Esophagus muscularis mucosa (tissue), 4 donors: ENCODE data around the gene CREM. TPM values are rescaled to one million over a fixed set of nuclear protein-coding genes. Genes with fewer than 3 reads are reported as not detected.

Source experiments
- DNase-seq: peaks from one replicate; pipeline ENCODE4 v3.0.0-alpha.2; 2017; ENCODE audit errors: extremely low spot score
- H3K27ac ChIP-seq, 4 donors: fragments of 200-600 bp; sonication (generic); replicated peaks in 1 of 4; 1 replicate in 3 of 4; 2 replicates in 1 of 4; pipeline ENCODE4 v1.5.1; 2016 to 2019; ENCODE audit warnings: mild to moderate bottlenecking in 1 of 4
- H3K27me3 ChIP-seq, 4 donors: fragments of 200-600 bp; sonication (generic); one replicate each; pipeline versions ENCODE4 v1.5.1 to v1.6.0; 2016 to 2019
- H3K36me3 ChIP-seq, 4 donors: fragments of 200-600 bp; sonication (generic); one replicate each; pipeline ENCODE4 v1.5.1; 2016 to 2019
- H3K4me1 ChIP-seq, 4 donors: fragments of 200-600 bp; sonication (generic); one replicate each; pipeline ENCODE4 v1.5.1; 2016 to 2019
- H3K4me3 ChIP-seq, 4 donors: fragments of 200-600 bp; sonication (generic); 1 replicate in 2 of 4; 2 replicates in 2 of 4; pipeline ENCODE4 v1.5.1; 2016 to 2019; ENCODE audit warnings: mild to moderate bottlenecking in 4 of 4, moderate library complexity in 1 of 4
- H3K9me3 ChIP-seq, 4 donors: fragments of 200-600 bp; sonication (generic); 1 replicate in 3 of 4; 2 replicates in 1 of 4; pipeline ENCODE4 v1.5.1; 2016 to 2019
- EP300 ChIP-seq: sonication (generic); formaldehyde crosslinking; IDR thresholded peaks from one replicate; pipeline ENCODE4 v1.6.1; 2017; ENCODE audit warnings: antibody characterized with exemption
- POLR2A ChIP-seq: fragments of 450-650 bp; IDR thresholded peaks from one replicate; pipeline ENCODE4 v1.6.1; 2017; ENCODE audit warnings: antibody characterized with exemption, moderate library complexity, mild to moderate bottlenecking, low read depth
- POLR2AphosphoS5 ChIP-seq, 2 donors: sonication (generic); formaldehyde crosslinking; IDR thresholded peaks; one replicate each; pipeline ENCODE4 v1.6.1; 2017; ENCODE audit warnings: antibody characterized with exemption in 2 of 2
- WGBS: methylation state at CpG from one replicate; pipeline ENCODE4 v1.1.5; 2018; 5-methylcytosine and 5-hydroxymethylcytosine counted together
- intact Hi-C: fragments of 100-400 bp; cut with DNase I; formaldehyde crosslinking; loops from one replicate; pipeline ENCODE4 v1.15.1; 2023
- total RNA-seq, 4 donors: library from RNA; depleted of rRNA; stranded (reverse); fragments of >200 nt; gene quantifications; one replicate each; pipeline versions ENCODE4 v1.1.0 to v1.2.1, GENCODE V29; 2016
- TF ChIP-seq, protein P1 (sequence below), 3 experiments: fragments of 200-600 bp in 2 of 3; fragments of 450-650 bp in 1 of 3; sonication (generic) in 2 of 3; IDR thresholded peaks; one replicate each; pipeline ENCODE4 v1.5.1; 2017 to 2019; ENCODE audit warnings: antibody characterized with exemption in 3 of 3, mild to moderate bottlenecking in 2 of 3, moderate library complexity in 1 of 3

Gene CREM
- total RNA-seq, 4 donors from 2014 or later = 25.7 to 65.9 (median 29.5) TPM

DNA sequence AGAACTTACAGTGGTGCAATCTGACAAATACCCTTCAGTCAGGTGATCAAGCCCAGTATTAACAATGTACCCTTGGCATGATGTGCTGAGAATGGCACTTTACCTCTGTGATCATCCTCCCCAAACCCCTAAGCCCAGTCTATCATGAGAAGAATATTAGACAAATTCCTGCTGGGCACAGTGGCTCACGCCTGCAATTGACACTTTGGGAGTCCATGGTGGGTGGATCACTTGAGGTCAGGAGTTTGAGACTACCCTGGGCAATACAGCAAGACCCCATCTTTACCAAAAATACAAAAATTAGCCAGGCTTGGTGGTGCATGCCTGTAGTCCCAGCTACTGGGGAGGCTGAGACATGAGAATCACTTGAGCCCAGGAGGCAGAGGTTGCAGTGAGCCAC, 29.1 kb upstream of the CREM start:
- Histone ChIP-seq H3K4me3 (no peak overlapping the region), H3K4me1 (no peaks in the 10 kb centered on the region), H3K27ac (no peak overlapping the region), H3K9me3 (no peaks in the 10 kb centered on the region), H3K27me3 (peaks cover 0 to 12% (median 0%) of the 10 kb centered on the region in 4 donors), H3K36me3 (no peaks in the 10 kb centered on the region)
- TF ChIP-seq POLR2AphosphoS5 (IDR thresholded peaks at IDR 0.05) (no peak), EP300 (no peak)
- intact Hi-C loops = no loop called here
- WGBS = 82% methylated on average over 1 of the region's 1 CpG
- no peak for DNase-seq

DNA sequence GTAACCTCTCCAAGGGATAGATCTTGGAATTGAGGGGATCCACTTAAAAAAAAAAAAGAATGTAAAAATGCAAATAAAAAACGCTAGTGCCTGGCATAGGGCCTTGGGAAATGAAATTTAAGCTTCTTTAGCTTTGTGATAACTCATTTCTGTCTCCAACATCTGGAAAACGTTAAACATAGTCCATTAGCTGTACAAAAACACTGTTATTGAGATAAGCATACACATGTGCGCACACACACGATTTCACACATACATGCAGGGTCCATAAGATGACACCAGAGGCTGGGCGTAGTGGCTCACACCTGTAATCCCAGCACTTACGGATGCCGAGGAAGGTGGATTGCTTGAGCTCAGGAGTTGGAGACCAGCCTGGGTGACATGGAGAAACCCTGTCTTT, 22.8 kb upstream of the CREM start:
- Histone ChIP-seq H3K4me3 (no peak overlapping the region), H3K27me3 (no peaks in the 10 kb centered on the region), H3K36me3 (no peaks in the 10 kb centered on the region), H3K4me1 (no peaks in the 10 kb centered on the region), H3K9me3 (no peaks in the 10 kb centered on the region), H3K27ac (no peak overlapping the region)
- TF ChIP-seq, protein P1, sequence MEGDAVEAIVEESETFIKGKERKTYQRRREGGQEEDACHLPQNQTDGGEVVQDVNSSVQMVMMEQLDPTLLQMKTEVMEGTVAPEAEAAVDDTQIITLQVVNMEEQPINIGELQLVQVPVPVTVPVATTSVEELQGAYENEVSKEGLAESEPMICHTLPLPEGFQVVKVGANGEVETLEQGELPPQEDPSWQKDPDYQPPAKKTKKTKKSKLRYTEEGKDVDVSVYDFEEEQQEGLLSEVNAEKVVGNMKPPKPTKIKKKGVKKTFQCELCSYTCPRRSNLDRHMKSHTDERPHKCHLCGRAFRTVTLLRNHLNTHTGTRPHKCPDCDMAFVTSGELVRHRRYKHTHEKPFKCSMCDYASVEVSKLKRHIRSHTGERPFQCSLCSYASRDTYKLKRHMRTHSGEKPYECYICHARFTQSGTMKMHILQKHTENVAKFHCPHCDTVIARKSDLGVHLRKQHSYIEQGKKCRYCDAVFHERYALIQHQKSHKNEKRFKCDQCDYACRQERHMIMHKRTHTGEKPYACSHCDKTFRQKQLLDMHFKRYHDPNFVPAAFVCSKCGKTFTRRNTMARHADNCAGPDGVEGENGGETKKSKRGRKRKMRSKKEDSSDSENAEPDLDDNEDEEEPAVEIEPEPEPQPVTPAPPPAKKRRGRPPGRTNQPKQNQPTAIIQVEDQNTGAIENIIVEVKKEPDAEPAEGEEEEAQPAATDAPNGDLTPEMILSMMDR (IDR thresholded peaks at IDR 0.05) = no peak
- no peak for TF ChIP-seq EP300
- no peak for TF ChIP-seq POLR2A
- TF ChIP-seq POLR2AphosphoS5 (IDR thresholded peaks at IDR 0.05) = no peak
- DNase-seq = no peak
- WGBS = 47% methylated on average over 7 of the region's 7 CpGs
- intact Hi-C loops = no loop called here

GRCh38 chr10:35112571-35112970, 14.1 kb upstream of the CREM start:
- Histone ChIP-seq H3K27ac (no peak overlapping the region), H3K36me3 (no peaks in the 10 kb centered on the region), H3K27me3 (no peaks in the 10 kb centered on the region), H3K9me3 (no peaks in the 10 kb centered on the region), H3K4me1 (no peaks in the 10 kb centered on the region), H3K4me3 (no peak overlapping the region)
- no peak for DNase-seq
- WGBS = 85% methylated on average over 4 of the region's 4 CpGs
- TF ChIP-seq EP300 = no peak
- TF ChIP-seq, protein P1 (IDR thresholded peaks at IDR 0.05) = no peak
- no peak for TF ChIP-seq POLR2A
- TF ChIP-seq POLR2AphosphoS5 (IDR thresholded peaks at IDR 0.05) = no peak
- intact Hi-C loops = no loop called here

GRCh38 chr10:35119378-35119777, 7.3 kb upstream of the CREM start:
- intact Hi-C loops = no loop called here
- Histone ChIP-seq H3K27me3 (no peaks in the 10 kb centered on the region), H3K4me3 (no peak overlapping the region), H3K36me3 (no peaks in the 10 kb centered on the region), H3K27ac (no peak overlapping the region), H3K9me3 (no peaks in the 10 kb centered on the region), H3K4me1 (no peaks in the 10 kb centered on the region)
- no peak for DNase-seq
- no peak for TF ChIP-seq POLR2A
- no peak for TF ChIP-seq EP300
- TF ChIP-seq, protein P1 (IDR thresholded peaks at IDR 0.05) = no peak
- no peak for TF ChIP-seq POLR2AphosphoS5 (IDR thresholded peaks at IDR 0.05)
- 95% methylated on average over 1 of the region's 1 CpG for WGBS

GRCh38 chr10:35124540-35124939, 2.1 kb upstream of the CREM start:
- Histone ChIP-seq H3K27me3 (no peaks in the 10 kb centered on the region), H3K9me3 (no peaks in the 10 kb centered on the region), H3K36me3 (no peaks in the 10 kb centered on the region), H3K4me3 (no peak overlapping the region), H3K4me1 (peaks cover 14 to 27% (median 24%) of the 10 kb centered on the region in 4 donors), H3K27ac (no peak overlapping the region)
- TF ChIP-seq POLR2AphosphoS5 (IDR thresholded peaks at IDR 0.05) (no peak), POLR2A (no peak), EP300 (no peak)
- TF ChIP-seq, protein P1 (IDR thresholded peaks at IDR 0.05) = no peak
- no peak for DNase-seq
- WGBS = 67% methylated on average over 6 of the region's 6 CpGs
- intact Hi-C loops = no loop called here
